K562 (cell line): Measurements from ENCODE around the gene AOC1. TPM values are rescaled to one million over a fixed set of nuclear protein-coding genes. Genes with fewer than 3 reads are reported as not detected.

Experiments
- NONO ChIP-seq, 2 experiments: fragments of 200-400 bp in 1 of 2; fragments of 450-650 bp in 1 of 2; formaldehyde crosslinking in 1 of 2; IDR thresholded peaks; 2 replicates each; pipeline ENCODE4 v1.6.1; 2017; ENCODE audit warnings: low read depth in 2 of 2, mild to moderate bottlenecking in 2 of 2, moderate library complexity in 2 of 2, low read length in 1 of 2
- TEAD1 ChIP-seq, 2 experiments: fragments of 450-650 bp in 1 of 2; sonication (generic) in 1 of 2; formaldehyde crosslinking; IDR thresholded peaks; 2 replicates each; pipeline versions ENCODE4 v1.4.0 to v1.8.0; 2020 to 2022; ENCODE audit warnings: mild to moderate bottlenecking in 2 of 2, missing genetic modification reagents in 1 of 2
- TEAD2 ChIP-seq: fragments of 450-650 bp; IDR thresholded peaks from 2 replicates; pipeline ENCODE4 v1.6.1; 2016; ENCODE audit warnings: missing genetic modification characterization, control low read depth, missing compliant biosample characterization
- polyA plus RNA-seq, 8 experiments: library from polyadenylated mRNA; depleted of rRNA in 4 of 8; stranded (reverse) in 5 of 8; unstranded in 3 of 8; fragments of >200 nt; fragmentation: Nextera tagmentation in 2 of 8; fragmentation: Illumina TruSeq in 1 of 8; extraction: Ambion mirVana in 2 of 8; extraction: Trizol in 1 of 8; gene quantifications; 2 replicates each; pipeline versions ENCODE4 v1.2.1 to v1.2.3, GENCODE V29; 2011 to 2014; ENCODE audit warnings: inconsistent platforms in 1 of 8, missing spikeins in 1 of 8
- total RNA-seq, 7 experiments: library from RNA; depleted of rRNA in 6 of 7; stranded (reverse); fragments of >200 nt in 6 of 7; fragmentation: Illumina TruSeq in 2 of 7; extraction: Trizol in 2 of 7; gene quantifications; 2 replicates each; pipeline versions ENCODE4 v1.2.1 to v1.2.3, GENCODE V29; 2011 to 2021; ENCODE audit warnings: low replicate concordance in 1 of 7
- TF ChIP-seq, protein P1 (sequence below): fragments of 200-800 bp; sonication (Bioruptor generic); IDR thresholded peaks from 2 replicates; pipeline ENCODE4 v1.6.1; 2016; ENCODE audit warnings: missing genetic modification characterization, missing compliant biosample characterization

Gene AOC1
- total and polyA plus RNA-seq, 9 of the 15 experiments (the other 6 are each of a cell fraction or from before 2014, with no cell fraction given): not detected

DNA sequence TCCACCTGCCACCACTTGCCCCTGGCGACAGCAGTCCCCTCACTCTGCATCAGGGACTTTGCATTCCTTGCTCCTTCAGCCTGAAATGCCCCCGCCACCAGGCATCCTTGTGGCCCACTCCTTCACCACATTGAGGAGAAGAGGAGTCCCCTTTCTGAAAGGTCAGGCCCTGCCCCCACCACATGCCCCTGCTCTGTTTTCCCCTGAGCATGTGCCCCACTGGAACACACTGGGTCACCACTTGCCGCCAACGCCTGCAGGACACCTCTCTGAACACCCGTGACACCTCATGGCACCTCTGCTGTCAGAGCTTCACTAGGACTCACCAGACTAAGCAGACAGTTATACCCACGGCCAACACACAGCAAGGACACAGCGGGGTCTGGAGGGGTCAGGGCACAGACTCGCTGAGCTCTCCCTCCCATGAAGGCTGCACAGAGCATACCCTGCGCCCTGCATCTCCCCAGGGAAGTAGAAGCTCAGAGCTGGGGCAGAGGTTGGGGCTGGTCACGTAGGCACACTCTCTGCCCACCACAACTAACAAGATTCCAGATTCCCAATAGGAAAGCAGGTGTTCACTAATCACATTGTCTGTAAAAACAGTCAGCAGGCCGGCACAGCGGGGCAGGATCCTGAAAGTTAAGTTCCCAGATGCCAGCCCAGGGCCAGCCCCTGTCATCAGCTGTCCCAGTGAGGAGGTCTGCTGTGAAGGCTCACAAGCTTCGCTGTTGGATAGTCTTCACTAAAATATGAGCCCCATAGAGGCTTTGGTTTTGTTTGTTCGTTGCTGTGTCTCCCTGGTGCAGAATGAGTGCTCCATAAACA lies 5.8 kb upstream of the AOC1 start (continued):
- TF ChIP-seq, protein P1, sequence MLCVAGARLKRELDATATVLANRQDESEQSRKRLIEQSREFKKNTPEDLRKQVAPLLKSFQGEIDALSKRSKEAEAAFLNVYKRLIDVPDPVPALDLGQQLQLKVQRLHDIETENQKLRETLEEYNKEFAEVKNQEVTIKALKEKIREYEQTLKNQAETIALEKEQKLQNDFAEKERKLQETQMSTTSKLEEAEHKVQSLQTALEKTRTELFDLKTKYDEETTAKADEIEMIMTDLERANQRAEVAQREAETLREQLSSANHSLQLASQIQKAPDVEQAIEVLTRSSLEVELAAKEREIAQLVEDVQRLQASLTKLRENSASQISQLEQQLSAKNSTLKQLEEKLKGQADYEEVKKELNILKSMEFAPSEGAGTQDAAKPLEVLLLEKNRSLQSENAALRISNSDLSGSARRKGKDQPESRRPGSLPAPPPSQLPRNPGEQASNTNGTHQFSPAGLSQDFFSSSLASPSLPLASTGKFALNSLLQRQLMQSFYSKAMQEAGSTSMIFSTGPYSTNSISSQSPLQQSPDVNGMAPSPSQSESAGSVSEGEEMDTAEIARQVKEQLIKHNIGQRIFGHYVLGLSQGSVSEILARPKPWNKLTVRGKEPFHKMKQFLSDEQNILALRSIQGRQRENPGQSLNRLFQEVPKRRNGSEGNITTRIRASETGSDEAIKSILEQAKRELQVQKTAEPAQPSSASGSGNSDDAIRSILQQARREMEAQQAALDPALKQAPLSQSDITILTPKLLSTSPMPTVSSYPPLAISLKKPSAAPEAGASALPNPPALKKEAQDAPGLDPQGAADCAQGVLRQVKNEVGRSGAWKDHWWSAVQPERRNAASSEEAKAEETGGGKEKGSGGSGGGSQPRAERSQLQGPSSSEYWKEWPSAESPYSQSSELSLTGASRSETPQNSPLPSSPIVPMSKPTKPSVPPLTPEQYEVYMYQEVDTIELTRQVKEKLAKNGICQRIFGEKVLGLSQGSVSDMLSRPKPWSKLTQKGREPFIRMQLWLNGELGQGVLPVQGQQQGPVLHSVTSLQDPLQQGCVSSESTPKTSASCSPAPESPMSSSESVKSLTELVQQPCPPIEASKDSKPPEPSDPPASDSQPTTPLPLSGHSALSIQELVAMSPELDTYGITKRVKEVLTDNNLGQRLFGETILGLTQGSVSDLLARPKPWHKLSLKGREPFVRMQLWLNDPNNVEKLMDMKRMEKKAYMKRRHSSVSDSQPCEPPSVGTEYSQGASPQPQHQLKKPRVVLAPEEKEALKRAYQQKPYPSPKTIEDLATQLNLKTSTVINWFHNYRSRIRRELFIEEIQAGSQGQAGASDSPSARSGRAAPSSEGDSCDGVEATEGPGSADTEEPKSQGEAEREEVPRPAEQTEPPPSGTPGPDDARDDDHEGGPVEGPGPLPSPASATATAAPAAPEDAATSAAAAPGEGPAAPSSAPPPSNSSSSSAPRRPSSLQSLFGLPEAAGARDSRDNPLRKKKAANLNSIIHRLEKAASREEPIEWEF (CRISPR knock-in tag): no peak
- TF ChIP-seq TEAD2 (no peak), TEAD1 (CRISPR knock-in tag; IDR thresholded peaks at IDR 0.05) (no peak), NONO (IDR thresholded peaks at IDR 0.05; ENCODE audit: low read depth in 2 of 2, low read length in 1 of 2) (no peak)
